Thoracic aorta (tissue), 2 donors: ENCODE results near the gene WNT9B. TPM values are rescaled to one million over a fixed set of nuclear protein-coding genes. Genes with fewer than 3 reads are reported as not detected.
"Not testable (repeated sequence)": the region's sequence is repeated elsewhere in the genome, so short reads cannot be mapped to it uniquely, and the experiment has no call there.

Source experiments
- ATAC-seq: fragments of 150-250 bp; one replicate; pipeline ENCODE4 v1.8.0; 2017; ENCODE audit warnings: low read depth; ENCODE audit not compliant: insufficient number of reproducible peaks, low FRiP score
- DNase-seq: peaks from one replicate; pipeline ENCODE4 v3.0.0-alpha.2; 2020; ENCODE audit warnings: low spot score
- H3K27ac ChIP-seq, 2 donors: fragments of 200-600 bp; sonication (generic); 1 replicate in 1 of 2; 2 replicates in 1 of 2; pipeline ENCODE4 v1.5.1; 2016; ENCODE audit warnings: mild to moderate bottlenecking in 2 of 2, moderate library complexity in 2 of 2
- H3K27me3 ChIP-seq: fragments of 200-600 bp; sonication (generic); replicated peaks from 2 replicates; pipeline ENCODE4 v1.6.0; 2016; ENCODE audit warnings: mild to moderate bottlenecking; ENCODE audit not compliant: insufficient read depth
- H3K36me3 ChIP-seq: fragments of 200-600 bp; sonication (generic); one replicate; pipeline ENCODE4 v1.5.1; 2016
- H3K4me1 ChIP-seq, 2 donors: fragments of 200-600 bp; sonication (generic); 1 replicate in 1 of 2; 2 replicates in 1 of 2; pipeline versions ENCODE4 v1.5.1 to v1.6.0; 2016; ENCODE audit warnings: low read depth in 2 of 2, mild to moderate bottlenecking in 1 of 2; ENCODE audit not compliant: control insufficient read depth in 1 of 2
- H3K4me3 ChIP-seq: fragments of 200-600 bp; sonication (generic); 2 replicates; pipeline ENCODE4 v1.5.1; 2016; ENCODE audit warnings: mild to moderate bottlenecking
- H3K9me3 ChIP-seq: fragments of 200-600 bp; sonication (generic); 2 replicates; pipeline ENCODE4 v1.5.1; 2016
- CTCF ChIP-seq: fragments of 200-600 bp; sonication (generic); IDR thresholded peaks from one replicate; pipeline ENCODE4 v1.5.1; 2019; ENCODE audit warnings: antibody characterized with exemption
- total RNA-seq, 2 donors: library from RNA; depleted of rRNA; stranded (reverse); fragments of >200 nt; gene quantifications; one replicate each; pipeline versions ENCODE4 v1.1.0 to v1.2.3, GENCODE V29; 2016

Gene WNT9B
- total RNA-seq, 2 donors from 2014 or later = 2.2 TPM; not detected in 1

GRCh38 chr17:46916623-46917022 lies 65.2 kb downstream of the WNT9B start:
- ATAC-seq = no peak
- Histone ChIP-seq H3K27ac (no peak overlapping the region), H3K27me3 (no peaks in the 10 kb centered on the region), H3K4me3 (no peak overlapping the region), H3K9me3 (no peaks in the 10 kb centered on the region), H3K4me1 (no peaks in the 10 kb centered on the region), H3K36me3 (no peaks in the 10 kb centered on the region)
- no peak for DNase-seq
- TF ChIP-seq CTCF = no peak

- H3K9me3 ChIP-seq = no peaks in the 10 kb centered on the region
- no peak for TF ChIP-seq CTCF
- no peaks in the 10 kb centered on the region for H3K27me3 ChIP-seq
- H3K4me1 ChIP-seq = no peaks in the 10 kb centered on the region
- DNase-seq (no peak), ATAC-seq (no peak)
- no peaks in the 10 kb centered on the region for H3K36me3 ChIP-seq
- H3K4me3 ChIP-seq = no peak overlapping the region
- no peak overlapping the region for H3K27ac ChIP-seq
These were observed 65.7 kb downstream of the WNT9B start for GRCh38 chr17:46917041-46917440.

- Histone ChIP-seq H3K9me3 (no peaks in the 10 kb centered on the region), H3K4me3 (no peak overlapping the region), H3K4me1 (no peaks in the 10 kb centered on the region), H3K27me3 (no peaks in the 10 kb centered on the region), H3K27ac (no peak overlapping the region), H3K36me3 (no peaks in the 10 kb centered on the region)
- TF ChIP-seq CTCF = no peak
- ATAC-seq (no peak), DNase-seq (no peak)
These were observed 66.1 kb downstream of the WNT9B start for GRCh38 chr17:46917516-46917915.

- not testable (repeated sequence) for ATAC-seq, H3K27ac ChIP-seq, H3K9me3 ChIP-seq, H3K27me3 ChIP-seq, H3K36me3 ChIP-seq, DNase-seq
- peak overlapping the region; percentile 95 for H3K4me3 ChIP-seq
- peaks cover 16 to 19% of the 10 kb centered on the region in 2 donors for H3K4me1 ChIP-seq
These were observed 70.6 kb downstream of the WNT9B start for GRCh38 chr17:46921962-46922361.

- H3K4me1 ChIP-seq = peaks cover 16 to 19% of the 10 kb centered on the region in 2 donors
- DNase-seq (no peak), ATAC-seq (no peak)
- H3K4me3 ChIP-seq = peak overlapping the region; percentile 95
- H3K27ac ChIP-seq = peak overlapping the region; percentile 96 to 97
- H3K36me3 ChIP-seq = no peaks in the 10 kb centered on the region
- no peaks in the 10 kb centered on the region for H3K27me3 ChIP-seq
- H3K9me3 ChIP-seq = no peaks in the 10 kb centered on the region
- no peak for TF ChIP-seq CTCF
These were observed 71.1 kb downstream of the WNT9B start for GRCh38 chr17:46922487-46922803.

- Histone ChIP-seq H3K36me3 (no peaks in the 10 kb centered on the region), H3K9me3 (no peaks in the 10 kb centered on the region), H3K27ac (peak within 1 kb of the TSS; percentile 96 to 97), H3K4me3 (peak within 1 kb of the TSS; percentile 95), H3K4me1 (peaks cover 16 to 19% of the 10 kb centered on the region in 2 donors), H3K27me3 (no peaks in the 10 kb centered on the region)
- DNase-seq (peak; percentile 45), ATAC-seq (peak; percentile 96)
- peak; percentile 8 for TF ChIP-seq CTCF
These were observed 71.6 kb downstream of the WNT9B start, which contains the start of gene GOSR2 for GRCh38 chr17:46922804-46923635. Gene GOSR2, plus strand, starts transcription at chr17:46923160. Its CDS starts 33 bp downstream, at chr17:46923193.
